HG03571 (cell line): Measurements from ENCODE around the gene CCND3.
"Not testable (repeated sequence)": the region's sequence is repeated elsewhere in the genome, so short reads cannot be mapped to it uniquely, and the experiment has no call there.

Experiments used
- ATAC-seq: cut with Tn5 transposase; IDR thresholded peaks from one replicate; pipeline ENCODE4 v1.9.1; 2021; ENCODE audit not compliant: unreplicated experiment

CCND3 gene

GRCh38 chr6:41954668-41955067 is 13.1 kb upstream of the CCND3 start:
- ATAC-seq = no peak

DNA sequence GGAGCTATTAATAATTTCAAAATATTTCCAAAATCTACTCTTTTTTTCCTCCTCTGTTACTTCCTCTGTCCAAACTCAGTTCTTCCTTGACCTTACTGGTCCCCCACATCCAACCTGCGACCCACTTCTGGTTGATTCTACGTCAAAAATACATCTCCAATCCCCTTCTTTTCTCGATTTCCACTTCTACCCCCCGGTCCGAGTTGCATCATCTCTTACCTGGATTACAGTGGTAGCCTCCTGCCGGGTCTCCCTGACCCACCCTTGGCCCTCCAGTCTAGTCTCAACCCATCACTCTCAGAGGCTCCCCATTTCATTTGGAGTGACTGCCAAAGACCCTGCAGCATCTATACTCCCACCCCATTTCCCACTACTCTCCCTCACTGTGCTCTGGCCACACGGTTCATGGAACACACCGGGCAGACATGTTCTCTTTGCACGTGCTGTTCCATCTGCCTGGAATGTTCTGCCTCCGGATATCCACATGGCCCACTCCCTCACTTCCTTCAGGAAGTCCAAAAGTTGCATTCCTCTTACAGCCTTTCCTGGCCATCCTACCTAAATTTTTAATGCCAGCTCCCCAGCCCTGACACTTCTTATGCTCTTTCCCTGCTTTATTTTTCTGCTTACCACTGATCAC is 6.1 kb upstream of the CCND3 start:
- ATAC-seq = no peak

DNA sequence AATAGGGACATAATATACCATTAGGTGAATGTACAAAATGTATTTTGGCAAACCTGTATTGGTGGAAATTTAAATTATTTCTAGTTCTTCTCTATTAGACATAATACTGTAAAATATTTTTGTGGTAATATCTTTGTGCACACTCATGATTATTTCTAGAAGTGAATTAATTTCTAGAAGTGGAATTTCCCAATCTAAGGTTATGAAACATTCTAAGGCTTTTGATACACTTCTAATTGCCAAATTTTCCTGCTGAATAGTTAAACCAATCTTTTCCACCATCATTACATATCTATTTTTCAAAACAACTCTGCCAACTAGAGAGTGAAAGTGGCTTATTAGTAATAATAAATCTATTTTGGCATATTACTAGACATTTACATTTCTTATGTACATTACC is 1.8 kb upstream of the CCND3 start:
- no peak for ATAC-seq

DNA sequence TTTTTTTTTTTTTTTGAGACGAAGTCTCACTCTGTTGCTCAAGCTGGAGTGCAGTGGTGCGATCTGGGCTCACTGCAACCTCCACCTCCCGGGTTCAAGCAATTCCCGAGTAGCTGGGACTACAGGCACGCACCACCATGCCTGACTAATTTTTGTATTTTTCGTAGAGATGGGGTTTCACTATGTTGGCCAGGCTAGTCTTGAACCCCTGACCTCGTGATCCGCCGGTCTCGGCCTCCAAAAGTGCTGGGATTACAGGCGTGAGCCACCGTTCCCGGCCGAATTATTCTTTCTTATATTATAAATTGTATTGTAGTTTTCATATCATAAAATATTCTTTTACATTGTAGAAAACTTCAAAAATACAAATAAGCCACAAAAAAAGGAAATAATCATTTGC is 1.3 kb upstream of the CCND3 start:
- ATAC-seq = not testable (repeated sequence)

DNA sequence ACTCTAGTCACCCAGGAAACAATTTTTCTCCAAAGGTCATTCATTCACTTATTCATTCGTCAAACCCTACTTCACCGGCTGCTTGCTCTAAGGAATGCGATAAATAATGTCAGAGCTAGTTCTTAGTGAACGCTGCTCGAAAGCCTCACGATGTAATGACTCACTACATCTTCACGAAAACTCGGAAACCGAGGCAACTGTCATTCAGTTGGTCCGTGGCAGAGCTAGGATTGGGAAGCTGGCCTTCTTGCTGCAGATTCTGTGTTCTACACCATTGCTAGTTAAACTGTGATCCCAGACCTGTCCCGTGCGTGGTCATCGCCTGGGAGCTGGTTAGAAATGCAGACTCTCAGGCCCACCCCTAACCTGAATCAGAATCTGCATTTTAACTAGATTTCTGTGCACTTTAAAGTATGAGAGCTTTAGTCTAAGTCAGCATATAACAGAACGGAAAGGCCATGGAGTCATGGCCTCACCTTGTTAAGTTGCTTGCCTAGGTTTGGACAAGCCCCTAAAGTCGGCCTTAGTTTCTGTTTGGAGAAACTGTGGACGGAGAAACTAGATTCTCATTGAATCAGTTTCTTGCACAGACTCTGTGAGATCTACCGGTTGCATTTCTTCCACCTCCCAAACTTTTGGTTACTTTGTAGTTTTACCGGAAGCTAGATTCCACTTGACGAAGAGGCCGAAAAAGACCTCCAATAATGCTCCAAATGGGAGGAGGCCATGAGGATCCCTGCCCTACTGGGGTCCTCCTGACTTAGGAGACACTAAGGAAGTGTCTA is 651 bp upstream of the CCND3 start:
- no peak for ATAC-seq

- ATAC-seq = no peak
Measured at GRCh38 chr6:41940759-41941279, 789 bp downstream of the CCND3 start.

DNA sequence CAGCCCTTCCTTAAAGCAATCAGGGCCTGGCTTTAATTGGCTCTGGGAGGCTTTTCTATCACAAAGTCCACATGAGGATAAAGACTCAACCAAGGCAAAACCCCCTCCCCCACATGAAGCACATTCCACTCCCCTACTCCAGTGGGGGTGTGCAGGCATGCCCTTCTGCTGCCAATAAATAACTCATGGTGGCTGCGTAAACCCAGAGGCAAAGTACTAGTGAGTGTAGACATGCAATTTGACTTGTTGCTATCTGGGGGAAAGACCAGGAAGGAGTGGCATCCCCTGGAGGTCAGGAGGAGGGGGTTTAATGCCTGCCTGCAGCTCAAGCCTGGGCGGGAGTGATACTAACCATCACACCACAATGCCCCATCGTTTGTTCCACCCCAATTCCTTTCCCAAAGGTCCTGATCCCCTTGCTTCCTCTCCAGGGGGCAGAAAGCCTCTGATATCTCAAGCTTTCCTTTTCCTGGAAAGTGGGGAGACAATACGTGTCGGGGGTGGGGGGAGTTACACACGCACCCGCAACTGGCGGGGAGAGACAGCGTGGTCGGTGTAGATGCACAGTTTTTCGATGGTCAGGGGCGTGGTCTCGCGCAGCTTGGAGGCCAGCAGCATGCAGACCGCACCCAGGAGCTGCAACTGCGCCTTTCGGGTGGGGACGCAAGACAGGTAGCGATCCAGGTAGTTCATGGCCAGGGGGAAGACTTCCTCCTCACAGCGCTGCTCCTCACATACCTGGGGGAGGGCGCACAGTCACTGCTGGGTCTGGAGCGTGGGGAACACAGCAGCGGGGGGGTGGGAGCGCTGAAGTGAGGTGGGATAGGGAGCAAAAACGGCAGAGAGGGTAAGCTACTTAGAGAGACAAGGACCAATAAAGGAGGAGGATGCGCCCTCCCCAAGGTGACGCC is 1.5 kb downstream of the CCND3 start:
- ATAC-seq = no peak

DNA sequence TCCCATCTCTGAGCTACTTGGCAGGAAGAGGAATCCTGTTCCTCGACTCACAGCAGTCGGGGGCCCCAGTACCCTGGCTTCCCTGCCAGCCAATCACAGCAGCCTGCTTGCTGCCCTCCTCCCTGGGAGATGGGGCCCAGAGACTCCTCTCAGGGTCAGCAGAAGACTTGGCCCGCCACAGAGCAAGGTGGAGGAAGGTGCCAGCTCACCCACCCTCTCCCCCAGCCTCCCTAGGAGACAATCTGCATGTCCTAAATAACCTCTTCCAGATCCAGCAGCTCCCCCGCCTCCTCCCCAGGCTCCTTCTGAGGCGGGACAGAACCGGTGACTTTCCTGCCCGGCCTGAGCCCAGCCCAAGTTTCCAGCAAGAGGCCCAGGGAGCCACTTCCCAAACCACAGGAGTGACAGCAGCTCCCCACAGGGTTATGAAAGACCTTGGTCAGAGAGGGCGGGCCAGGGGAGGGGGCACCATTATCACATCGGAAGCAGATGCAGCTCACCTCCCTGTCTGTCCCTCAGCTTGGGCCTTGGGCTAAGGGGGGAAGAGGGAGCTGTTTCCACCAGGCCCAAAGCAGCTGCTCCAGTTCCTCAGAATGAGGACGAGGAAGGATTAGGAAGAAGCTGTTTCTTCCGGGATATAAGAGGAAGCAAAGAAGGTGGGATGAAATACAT is 2.3 kb downstream of the CCND3 start:
- no peak for ATAC-seq

- no peak for ATAC-seq
Measured at GRCh38 chr6:41938590-41939175, 2.9 kb downstream of the CCND3 start.

GRCh38 chr6:41937861-41938574 is 3.6 kb downstream of the CCND3 start:
- no peak for ATAC-seq

GRCh38 chr6:41937472-41937860 is 4.1 kb downstream of the CCND3 start:
- ATAC-seq = no peak

- no peak for ATAC-seq
Measured at GRCh38 chr6:41936073-41936837, 5.4 kb downstream of the CCND3 start.

GRCh38 chr6:41935685-41936072 is 5.9 kb downstream of the CCND3 start:
- no peak for ATAC-seq

- no peak for ATAC-seq
Measured at GRCh38 chr6:41935193-41935574, 6.4 kb downstream of the CCND3 start.

- no peak for ATAC-seq
Measured at GRCh38 chr6:41934278-41935192, 7.1 kb downstream of the CCND3 start.

GRCh38 chr6:41932378-41932777 is 9.2 kb downstream of the CCND3 start:
- no peak for ATAC-seq

GRCh38 chr6:41931792-41932191 is 9.8 kb downstream of the CCND3 start:
- ATAC-seq = no peak

GRCh38 chr6:41929924-41930323 is 11.7 kb downstream of the CCND3 start:
- no peak for ATAC-seq
